Activated CD8-positive, alpha-beta T cell treated with anti-CD3 and anti-CD28 coated beads for 36 hours (primary cell): Measurements from ENCODE around the gene RECQL5. TPM values are rescaled to one million over a fixed set of nuclear protein-coding genes. Genes with fewer than 3 reads are reported as not detected.

Source experiments
- ATAC-seq: fragments of 200-7000 bp; cut with Tn5 transposase; one replicate; pipeline ENCODE4 v1.10.0; 2021; ENCODE audit warnings: mild to moderate bottlenecking, moderate library complexity
- CTCF ChIA-PET: fragments of 350-600 bp; sonication (Branson Sonifier 250); formaldehyde crosslinking; loops from one replicate; lab custom pipeline; 2021; ENCODE audit warnings: antibody characterized with exemption; lab: Charles Lee
- POLR2A ChIA-PET: fragments of 350-600 bp; sonication (Branson Sonifier 250); formaldehyde crosslinking; loops from one replicate; lab custom pipeline; 2021; ENCODE audit warnings: antibody characterized with exemption; lab: Charles Lee
- DNase-seq: peaks from one replicate; pipeline ENCODE4 v3.0.0-alpha.2; 2020
- H3K27ac Mint-ChIP-seq: one replicate; pipeline ENCODE4 v1.8.0; 2021; ENCODE audit warnings: mild to moderate bottlenecking, mixed read lengths
- H3K27me3 Mint-ChIP-seq: one replicate; pipeline ENCODE4 v1.8.0; 2021; ENCODE audit warnings: mixed read lengths
- H3K36me3 Mint-ChIP-seq: one replicate; pipeline ENCODE4 v1.8.0; 2021; ENCODE audit warnings: low read depth, mixed read lengths
- H3K4me1 Mint-ChIP-seq: one replicate; pipeline ENCODE4 v1.8.0; 2021; ENCODE audit warnings: low read depth, mixed read lengths
- H3K4me3 Mint-ChIP-seq: one replicate; pipeline ENCODE4 v1.8.0; 2021; ENCODE audit warnings: mild to moderate bottlenecking, moderate library complexity, mixed read lengths
- H3K9me3 Mint-ChIP-seq: one replicate; pipeline ENCODE4 v1.8.0; 2021; ENCODE audit warnings: mixed read lengths
- intact Hi-C: fragments of 100-400 bp; cut with micrococcal nuclease; formaldehyde crosslinking; loops from one replicate; pipeline ENCODE4 v1.10.0; 2022
- total RNA-seq, 2 experiments: library from RNA; stranded (reverse); gene quantifications; one replicate each; pipeline ENCODE4 v1.2.3, GENCODE V29; 2021
- TF ChIP-seq, protein P1 (sequence below): fragments of 200-600 bp; IDR thresholded peaks from one replicate; pipeline ENCODE4 v1.8.0; 2022; ENCODE audit warnings: antibody characterized with exemption, mild to moderate bottlenecking

Gene RECQL5
- total RNA-seq, 2 experiments from 2014 or later, result 33.3 to 34.2 TPM

DNA sequence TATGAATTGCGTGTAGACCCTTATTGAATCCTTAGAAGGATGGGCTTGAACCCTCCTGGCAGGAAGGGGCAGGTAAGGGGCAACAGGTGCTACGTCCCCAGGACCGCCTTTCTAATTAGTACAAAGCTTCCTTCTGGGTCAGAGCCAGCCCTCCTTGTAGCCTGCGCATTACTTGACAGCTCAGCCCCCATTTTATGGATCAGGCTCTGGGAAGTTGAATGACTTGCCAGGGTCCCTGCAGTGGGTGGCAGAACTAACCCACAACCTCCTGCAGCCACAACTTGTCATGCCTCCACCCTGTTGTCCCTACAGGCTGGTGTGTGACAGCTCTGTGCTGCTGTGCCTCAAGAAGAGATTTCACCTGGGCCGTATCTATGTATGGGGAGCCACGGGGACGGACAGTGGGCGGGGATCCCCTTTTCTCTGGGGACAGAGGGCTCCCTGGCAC lies 76.6 kb downstream of the RECQL5 start:
- ATAC-seq (no peak), DNase-seq (no peak)
- Mint-ChIP-seq H3K4me1 (peaks cover 4% of the 10 kb centered on the region), H3K27me3 (no peaks in the 10 kb centered on the region), H3K9me3 (no peaks in the 10 kb centered on the region), H3K4me3 (peak overlapping the region; percentile 28), H3K27ac (no peak overlapping the region), H3K36me3 (no peaks in the 10 kb centered on the region)
- intact Hi-C loops, result no loop called here
- CTCF ChIA-PET, result interaction anchor here (0.7 to 3.0 kb wide), 8 partner anchors 9 to 163 kb away, joined by 3 to 19 read pairs (median 4); partner anchors contain the start of gene SMIM5
- TF ChIP-seq, protein P1, sequence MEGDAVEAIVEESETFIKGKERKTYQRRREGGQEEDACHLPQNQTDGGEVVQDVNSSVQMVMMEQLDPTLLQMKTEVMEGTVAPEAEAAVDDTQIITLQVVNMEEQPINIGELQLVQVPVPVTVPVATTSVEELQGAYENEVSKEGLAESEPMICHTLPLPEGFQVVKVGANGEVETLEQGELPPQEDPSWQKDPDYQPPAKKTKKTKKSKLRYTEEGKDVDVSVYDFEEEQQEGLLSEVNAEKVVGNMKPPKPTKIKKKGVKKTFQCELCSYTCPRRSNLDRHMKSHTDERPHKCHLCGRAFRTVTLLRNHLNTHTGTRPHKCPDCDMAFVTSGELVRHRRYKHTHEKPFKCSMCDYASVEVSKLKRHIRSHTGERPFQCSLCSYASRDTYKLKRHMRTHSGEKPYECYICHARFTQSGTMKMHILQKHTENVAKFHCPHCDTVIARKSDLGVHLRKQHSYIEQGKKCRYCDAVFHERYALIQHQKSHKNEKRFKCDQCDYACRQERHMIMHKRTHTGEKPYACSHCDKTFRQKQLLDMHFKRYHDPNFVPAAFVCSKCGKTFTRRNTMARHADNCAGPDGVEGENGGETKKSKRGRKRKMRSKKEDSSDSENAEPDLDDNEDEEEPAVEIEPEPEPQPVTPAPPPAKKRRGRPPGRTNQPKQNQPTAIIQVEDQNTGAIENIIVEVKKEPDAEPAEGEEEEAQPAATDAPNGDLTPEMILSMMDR, result no peak
- POLR2A ChIA-PET, result interaction anchor here (0.9 to 2.2 kb wide), 7 partner anchors 9 to 274 kb away, joined by 3 to 12 read pairs (median 3); partner anchors contain the start of genes RECQL5 and TSEN54

DNA sequence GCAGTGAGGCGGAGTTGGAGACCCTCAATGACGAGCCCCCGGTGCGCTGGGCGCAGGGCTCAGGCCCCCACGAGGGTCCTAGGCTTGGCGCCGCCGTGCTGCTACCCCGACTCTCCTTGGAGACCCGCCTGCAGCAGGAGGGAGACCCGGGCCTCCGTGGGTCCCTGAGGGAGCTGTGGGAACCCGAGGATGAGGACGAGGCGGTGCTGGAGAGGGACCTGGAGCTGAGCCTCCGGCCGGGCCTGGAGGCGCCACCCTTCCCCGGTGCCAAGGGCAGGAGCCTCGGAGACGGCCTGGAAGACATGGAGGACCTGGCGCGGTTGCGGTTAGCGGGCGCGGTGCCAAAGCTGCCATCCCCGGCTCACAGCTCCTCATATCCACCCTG lies 77.0 kb downstream of the RECQL5 start:
- no peak for DNase-seq
- TF ChIP-seq, protein P1, result no peak
- ATAC-seq, result no peak
- Mint-ChIP-seq H3K27ac (no peak overlapping the region), H3K9me3 (no peaks in the 10 kb centered on the region), H3K36me3 (no peaks in the 10 kb centered on the region), H3K27me3 (no peaks in the 10 kb centered on the region), H3K4me1 (peaks cover 4% of the 10 kb centered on the region), H3K4me3 (peak overlapping the region; percentile 28)
- ChIA-PET POLR2A (interaction anchor here (0.9 to 2.2 kb wide), 7 partner anchors 9 to 274 kb away, joined by 3 to 12 read pairs (median 3); partner anchors contain the start of genes RECQL5 and TSEN54), CTCF (interaction anchor here (0.7 to 3.0 kb wide), 8 partner anchors 9 to 163 kb away, joined by 3 to 19 read pairs (median 4); partner anchors contain the start of gene SMIM5)
- intact Hi-C loops, result loop anchor here (10.0 kb wide), 1 partner anchor 65 kb away; the partner anchor contains the start of gene LLGL2

DNA sequence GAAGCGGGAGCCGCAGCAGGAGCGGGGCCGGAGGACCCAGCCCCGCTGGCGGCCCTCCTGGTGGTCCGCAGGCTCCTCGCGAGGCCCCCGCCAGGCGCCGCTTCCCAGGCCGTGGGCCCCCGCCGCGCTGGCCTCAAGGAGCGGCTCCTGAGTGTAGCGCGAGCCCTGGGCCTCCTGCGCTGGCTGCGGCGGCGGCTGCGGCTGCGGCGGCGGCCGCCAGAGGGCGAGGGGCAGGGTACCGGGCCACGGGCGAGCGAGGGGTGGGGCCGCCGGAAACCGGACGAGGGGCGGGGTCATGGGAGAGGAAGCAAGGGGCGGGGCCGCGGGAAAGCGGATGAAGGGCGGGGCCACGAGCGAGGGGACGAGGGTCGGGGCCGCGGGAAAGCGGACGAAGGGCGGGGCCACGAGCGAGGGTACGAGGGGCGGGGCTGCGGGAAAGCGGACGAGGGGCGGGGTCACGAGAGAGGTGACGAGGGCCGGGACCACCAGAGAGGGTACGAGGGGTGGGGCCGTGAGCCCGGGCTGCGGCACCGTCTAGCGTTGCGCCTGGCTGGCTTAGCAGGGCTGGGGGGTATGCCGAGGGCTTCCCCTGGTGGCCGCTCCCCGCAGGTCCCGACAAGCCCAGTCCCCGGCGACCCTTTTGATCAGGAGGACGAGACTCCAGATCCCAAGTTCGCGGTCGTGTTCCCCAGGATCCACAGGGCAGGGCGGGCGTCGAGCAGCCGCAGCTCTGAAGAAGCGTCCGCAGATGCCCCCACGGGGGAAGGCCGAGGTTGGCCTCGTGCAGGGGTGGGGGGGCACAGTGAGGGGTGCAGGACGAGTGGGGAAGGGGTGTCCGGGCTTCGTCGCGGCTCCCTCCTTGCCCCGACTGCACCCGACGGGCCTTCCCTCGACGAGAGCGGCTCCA lies 77.7 kb downstream of the RECQL5 start:
- intact Hi-C loops, result loop anchor here (10.0 kb wide), 1 partner anchor 64 kb away; the partner anchor contains the start of gene LLGL2
- Mint-ChIP-seq H3K4me3 (peak overlapping the region; percentile 70), H3K27ac (peak overlapping the region; percentile 49), H3K27me3 (no peaks in the 10 kb centered on the region), H3K4me1 (peaks cover 4% of the 10 kb centered on the region), H3K36me3 (no peaks in the 10 kb centered on the region), H3K9me3 (no peaks in the 10 kb centered on the region)
- TF ChIP-seq, protein P1, result peak; percentile 43
- DNase-seq, result peak; percentile 98
- ChIA-PET POLR2A (interaction anchor here (0.5 to 2.2 kb wide), 10 partner anchors 10 to 338 kb away, joined by 3 to 12 read pairs (median 3); partner anchors contain the start of genes GALK1, RECQL5 and TSEN54), CTCF (interaction anchor here (0.9 to 3.4 kb wide), 13 partner anchors 12 to 175 kb away, joined by 3 to 19 read pairs (median 4); partner anchors contain the start of genes SMIM5, TMEM94 and TSEN54)
- ATAC-seq, result peak; percentile 87

GRCh38 chr17:75588596-75589011 lies 78.3 kb downstream of the RECQL5 start:
- TF ChIP-seq, protein P1, result no peak
- Mint-ChIP-seq H3K4me3 (peak overlapping the region; percentile 67), H3K27me3 (no peaks in the 10 kb centered on the region), H3K4me1 (peaks cover 4% of the 10 kb centered on the region), H3K27ac (peak overlapping the region; percentile 70), H3K9me3 (no peaks in the 10 kb centered on the region), H3K36me3 (no peaks in the 10 kb centered on the region)
- ChIA-PET CTCF (interaction anchor here (0.8 to 3.4 kb wide), 11 partner anchors 12 to 174 kb away, joined by 3 to 17 read pairs (median 4); partner anchors contain the start of genes SMIM5, TMEM94 and TSEN54), POLR2A (interaction anchor here (0.6 to 2.2 kb wide), 5 partner anchors 16 to 185 kb away, joined by 3 to 12 read pairs (median 3); partner anchors contain the start of genes GALK1 and TSEN54)
- intact Hi-C loops, result loop anchor here (10.0 kb wide), 1 partner anchor 64 kb away; the partner anchor contains the start of gene LLGL2
- ATAC-seq (peak; percentile 17), DNase-seq (no peak)
